Heart left ventricle (tissue), 16 donors: ENCODE results near the gene FTCDNL1. TPM values are rescaled to one million over a fixed set of nuclear protein-coding genes. Genes with fewer than 3 reads are reported as not detected.

ENCODE experiments used
- ATAC-seq, 4 donors: fragments of 200-7000 bp; cut with Tn5 transposase; one replicate each; pipeline ENCODE4 v1.9.1; 2020 to 2022; ENCODE audit warnings: moderate library complexity in 4 of 4, mild to moderate bottlenecking in 3 of 4, moderate number of reproducible peaks in 1 of 4
- DNase-seq, 5 donors: peaks; one replicate each; pipeline ENCODE4 v3.0.0-alpha.2; 2020
- H3K27ac ChIP-seq, 12 donors: fragments of 200-600 bp; sonication (generic) in 4 of 12; one replicate each; pipeline versions ENCODE4 v1.5.0 to v1.8.0; 2016 to 2022; ENCODE audit warnings: mild to moderate bottlenecking in 2 of 12
- H3K27me3 ChIP-seq, 9 donors: fragments of 200-600 bp; sonication (generic) in 2 of 9; one replicate each; pipeline versions ENCODE4 v1.5.1 to v1.8.0; 2016 to 2022; ENCODE audit warnings: mild to moderate bottlenecking in 3 of 9
- H3K36me3 ChIP-seq, 9 donors: fragments of 200-600 bp; sonication (generic) in 2 of 9; one replicate each; pipeline versions ENCODE4 v1.5.0 to v1.8.0; 2018 to 2022; ENCODE audit warnings: mild to moderate bottlenecking in 2 of 9
- H3K4me1 ChIP-seq, 12 donors: fragments of 200-600 bp; sonication (generic) in 4 of 12; one replicate each; pipeline versions ENCODE4 v1.5.0 to v1.8.0; 2016 to 2022; ENCODE audit warnings: mild to moderate bottlenecking in 3 of 12
- H3K4me3 ChIP-seq, 12 donors: fragments of 200-600 bp; sonication (generic) in 4 of 12; one replicate each; pipeline versions ENCODE4 v1.5.0 to v1.8.0; 2017 to 2022; ENCODE audit warnings: mild to moderate bottlenecking in 9 of 12, moderate library complexity in 4 of 12
- H3K9me3 ChIP-seq, 12 donors: fragments of 200-600 bp; sonication (generic) in 4 of 12; one replicate each; pipeline versions ENCODE4 v1.5.0 to v1.8.0; 2016 to 2022; ENCODE audit warnings: mild to moderate bottlenecking in 1 of 12
- CTCF ChIP-seq, 12 donors: fragments of 200-600 bp; sonication (generic) in 4 of 12; IDR thresholded peaks; one replicate each; pipeline versions ENCODE4 v1.5.0 to v1.8.0; 2018 to 2022; ENCODE audit warnings: antibody characterized with exemption in 12 of 12, mild to moderate bottlenecking in 5 of 12
- POLR2A ChIP-seq, 2 donors: fragments of 450-650 bp; IDR thresholded peaks; one replicate each; pipeline ENCODE4 v1.6.1; 2017; ENCODE audit warnings: antibody characterized with exemption in 2 of 2, mild to moderate bottlenecking in 2 of 2, moderate library complexity in 2 of 2
- WGBS, 4 donors: extraction: QIAGEN DNeasy Blood & Tissue Kit in 2 of 4; methylation state at CpG; one replicate each; pipeline versions ENCODE4 v1.1.5 to v1.1.7; 2013 to 2018; 5-methylcytosine and 5-hydroxymethylcytosine counted together
- intact Hi-C, 10 donors: fragments of 100-400 bp; cut with DNase I; formaldehyde crosslinking; loops; one replicate each; pipeline versions ENCODE4 v1.11.1 to v1.14.2; 2022
- polyA plus RNA-seq, 2 donors: library from polyadenylated mRNA; stranded (reverse); fragments of 200-250 nt; gene quantifications; one replicate each; pipeline ENCODE4 v1.2.3, GENCODE V29; 2013
- total RNA-seq, 9 donors: library from RNA; depleted of rRNA in 2 of 9; stranded (reverse); fragments of >200 nt in 2 of 9; fragmentation: NEBNext Ultra II Directional in 3 of 9; extraction: Animal tissue kit (Norgen Biotek cat#: 25700) in 3 of 9; gene quantifications; one replicate each; pipeline versions ENCODE4 v1.1.0 to v1.2.4, GENCODE V29; 2016 to 2023
- donor health status: ischemic (EF 13 %, LVEDD 7.1; RV severe dilation, severe dysfunction).
- donor health status: healthy with polysubstance abuse.
- donor health status: DM: no; HTN: yes; CAD: no.
- donor health status: DM: no; HTN: no; CAD: no.
- donor health status: ischemic (EF 25% LVEDD 6.9; RV normal size, moderate dysfunction).
- donor health status: ischemic (EF 25% LVEDD 5.7; RV mildly dilated, moderate dysfunction).
- donor health status: healthy.
- donor health status: DM: yes; HTN: yes; CAD: no.
- donor health status: ischemic (EF 35%, LVEDD 5.7; RV mildly dilated, moderate dysfunction).
- donor health status: nonischemic (EF 11% LVEDD 7.7; RV severe dilation, severe dysfunction).
- donor health status: DM: yes; HTN: yes; CAD: no.
- donor health status: PGD.
- donor health status: ischemic (EF 29% LVEDD 5.4; RV normal size, mild dysfunction).
- donor health status: nonischemic (EF 23%, LVEDD 6.1; RV moderate dilation, normal function).

FTCDNL1 gene
- total and polyA plus RNA-seq, 11 donors, result 0.69 to 9.6 (median 2.7) TPM

GRCh38 chr2:199718074-199718473 is 132.9 kb downstream of the FTCDNL1 start:
- H3K36me3 ChIP-seq, result no peaks in the 10 kb centered on the region
- no peaks in the 10 kb centered on the region for H3K27me3 ChIP-seq
- H3K27ac ChIP-seq, result no peak overlapping the region
- H3K9me3 ChIP-seq, result peaks cover 0 to 4% (median 0%) of the 10 kb centered on the region in 12 donors
- DNase-seq (no peak), ATAC-seq (no peak)
- H3K4me1 ChIP-seq, result no peaks in the 10 kb centered on the region
- TF ChIP-seq CTCF (IDR thresholded peaks at IDR 0.05), result no peak
- no peak for TF ChIP-seq POLR2A (IDR thresholded peaks at IDR 0.05)
- WGBS, 4 donors, result 89 to 94% (median 89%) methylated on average over 4 of the region's 4 CpGs
- intact Hi-C loops, result no loop called here
- no peak overlapping the region for H3K4me3 ChIP-seq

GRCh38 chr2:199717587-199717907 is 133.4 kb downstream of the FTCDNL1 start:
- peaks cover 0 to 4% (median 0%) of the 10 kb centered on the region in 12 donors for H3K9me3 ChIP-seq
- no peak overlapping the region for H3K27ac ChIP-seq
- no peaks in the 10 kb centered on the region for H3K36me3 ChIP-seq
- ATAC-seq (no peak), DNase-seq (no peak)
- no peaks in the 10 kb centered on the region for H3K4me1 ChIP-seq
- TF ChIP-seq CTCF (IDR thresholded peaks at IDR 0.05), result no peak
- TF ChIP-seq POLR2A (IDR thresholded peaks at IDR 0.05), result no peak
- H3K4me3 ChIP-seq, result no peak overlapping the region
- H3K27me3 ChIP-seq, result no peaks in the 10 kb centered on the region
- intact Hi-C loops, result no loop called here

GRCh38 chr2:199716807-199717586 is 134.0 kb downstream of the FTCDNL1 start:
- Histone ChIP-seq H3K27ac (no peak overlapping the region), H3K36me3 (no peaks in the 10 kb centered on the region), H3K4me3 (no peak overlapping the region), H3K4me1 (no peaks in the 10 kb centered on the region), H3K27me3 (peaks cover 0 to under 1% (median 0%) of the 10 kb centered on the region in 9 donors), H3K9me3 (peaks cover 0 to 4% (median 0%) of the 10 kb centered on the region in 12 donors)
- WGBS, 4 donors, result 44 to 49% (median 48%) methylated on average over 4 of the region's 4 CpGs
- no peak for TF ChIP-seq CTCF (IDR thresholded peaks at IDR 0.05)
- no peak for TF ChIP-seq POLR2A (IDR thresholded peaks at IDR 0.05)
- ATAC-seq, result no peak
- intact Hi-C loops, result no loop called here
- no peak for DNase-seq

- peaks cover 0 to 4% (median 0%) of the 10 kb centered on the region in 9 donors for H3K27me3 ChIP-seq
- H3K4me3 ChIP-seq, result no peak overlapping the region
- ATAC-seq (no peak), DNase-seq (no peak)
- 38 to 60% (median 40%) methylated on average over 2 of the region's 2 CpGs for WGBS, 4 donors
- H3K36me3 ChIP-seq, result no peaks in the 10 kb centered on the region
- no peaks in the 10 kb centered on the region for H3K4me1 ChIP-seq
- no peak overlapping the region for H3K27ac ChIP-seq
- intact Hi-C loops, result no loop called here
- peaks cover 0 to 2% (median 0%) of the 10 kb centered on the region in 12 donors for H3K9me3 ChIP-seq
- TF ChIP-seq CTCF (IDR thresholded peaks at IDR 0.05) (no peak), POLR2A (IDR thresholded peaks at IDR 0.05) (no peak)
These were observed 137.2 kb downstream of the FTCDNL1 start for GRCh38 chr2:199713746-199714145.
